Heart right ventricle (tissue), 16 donors: ENCODE data around the gene KIF16B. TPM values are rescaled to one million over a fixed set of nuclear protein-coding genes. Genes with fewer than 3 reads are reported as not detected.
A peak's percentile ranks its signal among the peaks of the same experiment; 100 is the strongest.

Experiments
- ATAC-seq, 8 donors: fragments of 200-7000 bp; cut with Tn5 transposase; one replicate each; pipeline ENCODE4 v1.9.1; 2020; ENCODE audit warnings: mild to moderate bottlenecking in 8 of 8, moderate library complexity in 8 of 8, moderate number of reproducible peaks in 1 of 8
- DNase-seq, 2 donors: peaks; one replicate each; pipeline ENCODE4 v3.0.0-alpha.2; 2020
- H3K27ac ChIP-seq, 10 donors: fragments of 200-600 bp; sonication (generic) in 2 of 10; one replicate each; pipeline versions ENCODE4 v1.5.0 to v1.8.0; 2020 to 2022; ENCODE audit warnings: mild to moderate bottlenecking in 3 of 10
- H3K27me3 ChIP-seq, 7 donors: fragments of 200-600 bp; one replicate each; pipeline ENCODE4 v1.8.0; 2021 to 2022; ENCODE audit warnings: mild to moderate bottlenecking in 2 of 7
- H3K36me3 ChIP-seq, 9 donors: fragments of 200-600 bp; sonication (generic) in 1 of 9; one replicate each; pipeline versions ENCODE4 v1.5.0 to v1.8.0; 2020 to 2022; ENCODE audit warnings: mild to moderate bottlenecking in 2 of 9
- H3K4me1 ChIP-seq, 9 donors: fragments of 200-600 bp; sonication (generic) in 1 of 9; one replicate each; pipeline versions ENCODE4 v1.5.0 to v1.8.0; 2020 to 2022; ENCODE audit warnings: mild to moderate bottlenecking in 4 of 9
- H3K4me3 ChIP-seq, 10 donors: fragments of 200-600 bp; sonication (generic) in 2 of 10; one replicate each; pipeline versions ENCODE4 v1.5.0 to v1.8.0; 2020 to 2022; ENCODE audit warnings: mild to moderate bottlenecking in 7 of 10, moderate library complexity in 2 of 10
- H3K9me3 ChIP-seq, 11 donors: fragments of 200-600 bp in 10 of 11; sonication (generic) in 2 of 11; one replicate each; pipeline versions ENCODE4 v1.5.0 to v1.8.0; 2013 to 2022; ENCODE audit warnings: mild to moderate bottlenecking in 2 of 11, control low read depth in 1 of 11, moderate library complexity in 1 of 11
- WGBS, 2 donors: extraction: QIAGEN DNeasy Blood & Tissue Kit; methylation state at CpG; one replicate each; pipeline ENCODE4 v1.1.7; 2013; ENCODE audit warnings: inconsistent platforms in 1 of 2; 5-methylcytosine and 5-hydroxymethylcytosine counted together
- intact Hi-C, 10 donors: fragments of 100-400 bp; cut with DNase I; formaldehyde crosslinking; loops; one replicate each; pipeline versions ENCODE4 v1.11.1 to v1.14.2; 2022
- polyA plus RNA-seq, 2 donors: library from polyadenylated mRNA; stranded (reverse); fragments of 200-250 nt; gene quantifications; one replicate each; pipeline ENCODE4 v1.2.3, GENCODE V29; 2013
- total RNA-seq, 10 donors: library from RNA; stranded (reverse); fragmentation: NEBNext Ultra II Directional in 3 of 10; extraction: Animal tissue kit (Norgen Biotek cat#: 25700) in 3 of 10; gene quantifications; one replicate each; pipeline versions ENCODE4 v1.2.1 to v1.2.4, GENCODE V29; 2021 to 2023
- TF ChIP-seq, protein P1 (sequence below), 9 donors: fragments of 200-600 bp; sonication (generic) in 2 of 9; IDR thresholded peaks; one replicate each; pipeline versions ENCODE4 v1.5.0 to v1.8.0; 2021 to 2022; ENCODE audit warnings: antibody characterized with exemption in 9 of 9, mild to moderate bottlenecking in 5 of 9, moderate library complexity in 1 of 9
- donor health status: Arrhythmogenic right ventricular cardiomyopathy.
- donor health status: ischemic (EF 13 %, LVEDD 7.1; RV severe dilation, severe dysfunction).
- donor health status: healthy with polysubstance abuse.
- donor health status: DM: no; HTN: yes; CAD: no.
- donor health status: DM: no; HTN: no; CAD: no.
- donor health status: ischemic (EF 25% LVEDD 6.9; RV normal size, moderate dysfunction).
- donor health status: ischemic (EF 25% LVEDD 5.7; RV mildly dilated, moderate dysfunction).
- donor health status: healthy.
- donor health status: DM: yes; HTN: yes; CAD: no.
- donor health status: Ischemic cardiomyopathy.
- donor health status: ischemic (EF 35%, LVEDD 5.7; RV mildly dilated, moderate dysfunction).
- donor health status: nonischemic (EF 11% LVEDD 7.7; RV severe dilation, severe dysfunction).
- donor health status: DM: yes; HTN: yes; CAD: no.
- donor health status: PGD.
- donor health status: ischemic (EF 29% LVEDD 5.4; RV normal size, mild dysfunction).
- donor health status: nonischemic (EF 23%, LVEDD 6.1; RV moderate dilation, normal function).

The KIF16B gene
- total and polyA plus RNA-seq, 12 donors, result 9.7 to 22.5 (median 17.9) TPM

DNA sequence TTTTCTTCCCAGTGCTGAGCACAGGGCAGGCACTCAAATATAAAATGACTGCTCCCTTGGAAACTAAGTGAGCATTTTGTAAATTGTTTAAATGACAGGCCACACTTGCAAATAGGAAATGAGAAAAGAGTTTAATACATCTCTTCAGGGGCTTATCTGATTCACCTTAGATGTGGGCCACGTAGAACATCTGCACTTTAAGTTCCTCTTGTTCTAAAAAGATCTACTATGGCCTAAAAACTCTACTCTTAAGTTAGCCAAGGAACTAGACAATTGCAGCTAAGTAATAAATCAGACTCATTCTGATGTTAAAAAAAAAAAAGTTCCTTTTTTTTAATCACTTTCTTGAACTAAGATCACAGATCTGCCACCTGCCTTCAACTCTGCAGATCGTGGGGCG is 126.3 kb downstream of the KIF16B start:
- 89 to 94% methylated on average over 3 of the region's 3 CpGs for WGBS, 2 donors

DNA sequence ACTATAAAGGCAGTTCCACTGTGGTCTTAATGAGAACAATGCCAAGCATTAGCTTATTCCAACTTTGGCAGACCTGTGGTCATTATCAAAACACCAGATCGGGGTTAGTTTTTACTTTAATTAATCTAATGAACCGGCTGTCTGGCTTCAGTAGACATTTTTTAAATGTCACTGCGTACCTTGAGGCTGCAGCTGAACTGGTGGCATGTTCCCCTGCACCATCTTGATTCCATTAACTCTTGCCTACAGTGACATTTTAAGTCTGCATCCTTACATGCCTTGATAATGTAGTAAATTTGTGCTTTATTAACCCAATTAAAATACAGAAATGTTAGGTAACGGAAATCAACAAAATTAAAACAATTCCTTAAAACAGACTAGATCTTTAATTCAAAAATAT is 127.0 kb downstream of the KIF16B start:
- TF ChIP-seq, protein P1, sequence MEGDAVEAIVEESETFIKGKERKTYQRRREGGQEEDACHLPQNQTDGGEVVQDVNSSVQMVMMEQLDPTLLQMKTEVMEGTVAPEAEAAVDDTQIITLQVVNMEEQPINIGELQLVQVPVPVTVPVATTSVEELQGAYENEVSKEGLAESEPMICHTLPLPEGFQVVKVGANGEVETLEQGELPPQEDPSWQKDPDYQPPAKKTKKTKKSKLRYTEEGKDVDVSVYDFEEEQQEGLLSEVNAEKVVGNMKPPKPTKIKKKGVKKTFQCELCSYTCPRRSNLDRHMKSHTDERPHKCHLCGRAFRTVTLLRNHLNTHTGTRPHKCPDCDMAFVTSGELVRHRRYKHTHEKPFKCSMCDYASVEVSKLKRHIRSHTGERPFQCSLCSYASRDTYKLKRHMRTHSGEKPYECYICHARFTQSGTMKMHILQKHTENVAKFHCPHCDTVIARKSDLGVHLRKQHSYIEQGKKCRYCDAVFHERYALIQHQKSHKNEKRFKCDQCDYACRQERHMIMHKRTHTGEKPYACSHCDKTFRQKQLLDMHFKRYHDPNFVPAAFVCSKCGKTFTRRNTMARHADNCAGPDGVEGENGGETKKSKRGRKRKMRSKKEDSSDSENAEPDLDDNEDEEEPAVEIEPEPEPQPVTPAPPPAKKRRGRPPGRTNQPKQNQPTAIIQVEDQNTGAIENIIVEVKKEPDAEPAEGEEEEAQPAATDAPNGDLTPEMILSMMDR (IDR thresholded peaks at IDR 0.05), result no peak
- Histone ChIP-seq H3K27me3 (no peaks in the 10 kb centered on the region), H3K4me3 (no peak overlapping the region), H3K9me3 (no peaks in the 10 kb centered on the region), H3K27ac (no peak overlapping the region), H3K36me3 (peaks cover 0 to 3% (median 0%) of the 10 kb centered on the region in 9 donors), H3K4me1 (peaks cover 0 to 14% (median 11%) of the 10 kb centered on the region in 9 donors)
- 91 to 93% methylated on average over 4 of the region's 4 CpGs for WGBS, 2 donors
- DNase-seq (no peak), ATAC-seq (no peak)
- intact Hi-C loops, result no loop called here

More for the DNA sequence above, 126.3 kb downstream of the KIF16B start:
- Histone ChIP-seq H3K9me3 (no peaks in the 10 kb centered on the region), H3K27ac (no peak overlapping the region), H3K36me3 (peaks cover 0 to 3% (median 0%) of the 10 kb centered on the region in 9 donors), H3K4me3 (no peak overlapping the region), H3K4me1 (peaks cover 0 to 14% (median 12%) of the 10 kb centered on the region in 9 donors), H3K27me3 (no peaks in the 10 kb centered on the region)
- ATAC-seq (no peak), DNase-seq (no peak)
- TF ChIP-seq, protein P1 (IDR thresholded peaks at IDR 0.05), result no peak
- intact Hi-C loops, result no loop called here

DNA sequence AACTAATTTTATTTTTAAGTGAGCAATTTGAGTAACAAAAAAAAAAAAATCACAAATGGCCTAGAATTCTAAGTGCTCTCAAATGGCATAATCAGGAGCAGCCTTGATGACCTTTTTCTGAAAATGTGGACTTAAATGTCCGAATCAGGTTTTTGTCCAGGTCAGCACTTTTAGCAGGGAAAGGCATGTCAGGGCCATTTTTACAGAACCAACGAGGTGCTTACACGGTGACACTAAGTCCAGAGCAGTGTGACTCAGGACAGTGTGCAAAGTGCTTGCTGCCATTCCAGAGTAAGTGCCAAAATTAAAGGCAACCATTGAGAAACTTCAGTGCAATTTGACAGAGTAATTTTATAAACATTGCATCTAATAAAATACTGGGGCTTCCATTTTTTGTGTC is 127.8 kb downstream of the KIF16B start:
- no peaks in the 10 kb centered on the region for H3K27me3 ChIP-seq
- 86% methylated on average over 3 of the region's 3 CpGs for WGBS, 2 donors
- no peak overlapping the region for H3K4me3 ChIP-seq
- no peaks in the 10 kb centered on the region for H3K9me3 ChIP-seq
- ATAC-seq (no peak), DNase-seq (no peak)
- intact Hi-C loops, result no loop called here
- H3K27ac ChIP-seq, result no peak overlapping the region
- H3K36me3 ChIP-seq, result peaks cover 0 to 2% (median 0%) of the 10 kb centered on the region in 9 donors
- peaks cover 0 to 14% (median 11%) of the 10 kb centered on the region in 9 donors for H3K4me1 ChIP-seq
- TF ChIP-seq, protein P1 (IDR thresholded peaks at IDR 0.05), result no peak

DNA sequence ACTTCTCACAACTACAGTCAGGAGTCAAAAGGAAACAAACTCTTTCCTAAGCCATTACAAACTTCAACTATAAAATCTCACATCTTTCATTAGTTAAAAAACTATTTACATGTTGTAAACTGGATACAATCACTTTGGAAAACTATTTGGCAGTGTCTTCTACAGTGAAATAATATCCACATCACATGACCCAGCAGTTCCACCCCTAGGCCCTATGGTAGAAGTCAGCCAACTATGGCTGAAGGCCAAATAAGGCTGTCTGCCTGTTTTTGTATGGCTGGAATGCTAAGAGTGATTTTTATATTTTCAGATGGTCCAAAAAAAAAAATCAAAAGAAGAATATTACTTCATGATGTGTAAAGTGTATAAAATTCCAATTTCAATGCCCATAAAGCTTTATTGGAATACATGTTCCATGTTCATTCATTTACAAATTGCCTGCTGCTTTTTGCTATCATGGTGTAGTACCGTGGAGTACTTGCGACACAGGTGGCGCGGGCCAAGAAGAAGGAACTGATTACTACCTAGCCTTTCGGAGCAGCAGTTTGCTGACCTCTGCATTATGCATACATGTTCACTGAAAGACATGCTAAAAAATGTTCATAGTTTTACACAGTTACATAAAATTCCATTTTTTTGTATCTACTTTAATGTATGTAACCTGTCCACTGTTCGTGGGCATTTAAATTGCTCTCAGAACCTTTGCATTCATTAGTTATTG is 129.0 kb downstream of the KIF16B start:
- H3K27ac ChIP-seq, result no peak overlapping the region
- ATAC-seq (peak in 6 of 8 donors; percentile 47 to 79 (median 61)), DNase-seq (no peak)
- no peaks in the 10 kb centered on the region for H3K36me3 ChIP-seq
- intact Hi-C loops, result no loop called here
- WGBS, 2 donors, result 81 to 84% methylated on average over 6 of the region's 6 CpGs
- H3K9me3 ChIP-seq, result no peaks in the 10 kb centered on the region
- TF ChIP-seq, protein P1 (IDR thresholded peaks at IDR 0.05), result no peak
- no peaks in the 10 kb centered on the region for H3K27me3 ChIP-seq
- peaks cover 0 to 20% (median 11%) of the 10 kb centered on the region in 9 donors for H3K4me1 ChIP-seq
- no peak overlapping the region for H3K4me3 ChIP-seq
